IMR-90 (cell line): ENCODE data around the gene TMCC3. TPM values are rescaled to one million over a fixed set of nuclear protein-coding genes. Genes with fewer than 3 reads are reported as not detected.

Experiments used
- ATAC-seq: fragments of 200-7000 bp; cut with Tn5 transposase; 2 replicates; pipeline ENCODE4 v1.9.1; 2020; ENCODE audit warnings: low read depth, mild to moderate bottlenecking, moderate library complexity
- BruUV-seq: library from RNA; stranded (reverse); fragments of 400-500 nt; replicated peaks from 2 replicates; lab custom pipeline; 2021; lab: Mats Ljungman, UMichigan
- CTCF ChIA-PET: fragments of 300-600 bp; formaldehyde crosslinking; extraction: SDS; loops from one replicate; lab custom pipeline; 2021; ENCODE audit warnings: antibody characterized with exemption; lab: Yijun Ruan, JAX
- POLR2A ChIA-PET: fragments of 300-600 bp; sonication (Branson Sonifier 250); formaldehyde crosslinking; loops from one replicate; lab custom pipeline; 2022; ENCODE audit warnings: antibody characterized with exemption; ENCODE audit not compliant: unreplicated experiment; lab: Charles Lee
- DNase-seq: peaks from one replicate; pipeline ENCODE4 v3.0.0; 2013
- H2AFZ ChIP-seq: replicated peaks from 2 replicates; pipeline ENCODE3; 2013; ENCODE audit warnings: low read length, mild to moderate bottlenecking; ENCODE audit not compliant: poor library complexity
- H2AK5ac ChIP-seq: 2 replicates; pipeline ENCODE4 v1.6.1; 2013; ENCODE audit warnings: low read depth, low read length, inconsistent platforms
- H2AK9ac ChIP-seq: replicated peaks from 2 replicates; pipeline ENCODE3; 2013; ENCODE audit warnings: mild to moderate bottlenecking, low read depth, low read length, moderate library complexity; ENCODE audit not compliant: poor library complexity
- H2BK120ac ChIP-seq: 2 replicates; pipeline ENCODE4 v1.6.1; 2013; ENCODE audit warnings: low read depth, low read length, inconsistent platforms
- H2BK15ac ChIP-seq: 3 replicates; pipeline ENCODE4 v1.6.1; 2013; ENCODE audit warnings: low read depth, low read length, inconsistent platforms
- H2BK20ac ChIP-seq: 2 replicates; pipeline ENCODE4 v1.6.1; 2013; ENCODE audit warnings: low read depth, mild to moderate bottlenecking, inconsistent platforms, low read length, moderate library complexity
- H2BK5ac ChIP-seq: 2 replicates; pipeline ENCODE4 v1.6.1; 2013; ENCODE audit warnings: mild to moderate bottlenecking, low read depth, low read length, inconsistent platforms; ENCODE audit not compliant: poor library complexity, severe bottlenecking
- H3K14ac ChIP-seq: replicated peaks from 2 replicates; pipeline ENCODE4 v1.6.1; 2013; ENCODE audit warnings: low read depth, low read length, inconsistent platforms
- H3K18ac ChIP-seq: 2 replicates; pipeline ENCODE4 v1.6.1; 2013; ENCODE audit warnings: low read depth, low read length, control low read depth
- H3K23ac ChIP-seq: 2 replicates; pipeline ENCODE4 v1.6.1; 2013; ENCODE audit warnings: low read depth, low read length, inconsistent platforms
- H3K27ac ChIP-seq: 2 replicates; pipeline ENCODE4 v1.5.1; 2013; ENCODE audit warnings: mild to moderate bottlenecking, control low read depth, low read length; ENCODE audit not compliant: insufficient read depth
- H3K27me3 ChIP-seq: 2 replicates; pipeline ENCODE4 v1.6.1; 2013; ENCODE audit warnings: low read length; ENCODE audit not compliant: control insufficient read depth, insufficient read depth
- H3K36me3 ChIP-seq: 2 replicates; pipeline ENCODE4 v1.6.1; 2013; ENCODE audit warnings: low read length, mixed read lengths; ENCODE audit not compliant: control insufficient read depth, insufficient read depth
- H3K4ac ChIP-seq: 2 replicates; pipeline ENCODE4 v1.6.1; 2013; ENCODE audit warnings: low read depth, low read length, inconsistent platforms
- H3K4me1 ChIP-seq: 2 replicates; pipeline ENCODE4 v1.6.1; 2013; ENCODE audit warnings: low read length, mixed read lengths; ENCODE audit not compliant: control insufficient read depth, insufficient read depth
- H3K4me2 ChIP-seq: 2 replicates; pipeline ENCODE4 v1.6.1; 2013; ENCODE audit warnings: low read depth, mild to moderate bottlenecking, control low read depth, low read length, moderate library complexity
- H3K4me3 ChIP-seq: 2 replicates; pipeline ENCODE4 v1.5.1; 2013; ENCODE audit warnings: low read depth, mild to moderate bottlenecking, control low read depth, low read length, moderate library complexity; ENCODE audit not compliant: insufficient read depth
- H3K56ac ChIP-seq: 2 replicates; pipeline ENCODE4 v1.6.1; 2013; ENCODE audit warnings: low read length, inconsistent platforms; ENCODE audit not compliant: insufficient read depth; ENCODE audit errors: extremely low read depth
- H3K79me1 ChIP-seq, 2 experiments: 2 replicates each; pipeline ENCODE4 v1.6.1; 2013; ENCODE audit warnings: low read length in 2 of 2, inconsistent platforms in 1 of 2, low read depth in 1 of 2
- H3K9ac ChIP-seq: 2 replicates; pipeline ENCODE4 v1.6.1; 2013; ENCODE audit warnings: low read depth, low read length, control low read depth
- H3K9me1 ChIP-seq: 2 replicates; pipeline ENCODE4 v1.6.1; 2013; ENCODE audit warnings: low read length, inconsistent platforms; ENCODE audit not compliant: insufficient read depth
- H3K9me3 ChIP-seq: 2 replicates; pipeline ENCODE4 v1.6.1; 2013; ENCODE audit warnings: low read length; ENCODE audit not compliant: control insufficient read depth, insufficient read depth
- H4K20me1 ChIP-seq: 2 replicates; pipeline ENCODE4 v1.6.1; 2013; ENCODE audit warnings: low read length, inconsistent platforms; ENCODE audit not compliant: insufficient read depth
- H4K5ac ChIP-seq: 2 replicates; pipeline ENCODE4 v1.6.1; 2013; ENCODE audit warnings: mild to moderate bottlenecking, low read depth, low read length, control low read depth
- H4K8ac ChIP-seq, 2 experiments: 2 replicates each; pipeline ENCODE4 v1.6.1; 2013; ENCODE audit warnings: low read depth in 2 of 2, low read length in 2 of 2, control low read depth in 1 of 2, inconsistent platforms in 1 of 2
- H4K91ac ChIP-seq: 2 replicates; pipeline ENCODE4 v1.6.1; 2013; ENCODE audit warnings: low read depth, low read length, inconsistent platforms; ENCODE audit not compliant: insufficient read depth
- BHLHE40 ChIP-seq: fragments of 150-350 bp; IDR thresholded peaks from 2 replicates; pipeline ENCODE4 v1.6.1; 2016; ENCODE audit warnings: mild to moderate bottlenecking, low read depth, low read length
- CEBPB ChIP-seq: IDR thresholded peaks from 2 replicates; pipeline ENCODE4 v1.6.1; 2012; ENCODE audit warnings: low read depth, low read length, improper control_type of control experiment
- FOS ChIP-seq: fragments of 150-350 bp; IDR thresholded peaks from 2 replicates; pipeline ENCODE4 v1.6.1; 2016; ENCODE audit warnings: low read depth, low read length
- MAZ ChIP-seq: IDR thresholded peaks from 2 replicates; pipeline ENCODE4 v1.6.1; 2012; ENCODE audit warnings: low read depth, mild to moderate bottlenecking, low read length, improper control_type of control experiment, moderate library complexity, borderline replicate concordance
- MXI1 ChIP-seq: IDR thresholded peaks from 2 replicates; pipeline ENCODE4 v1.6.1; 2012; ENCODE audit warnings: low read depth, mild to moderate bottlenecking, low read length, moderate library complexity, borderline replicate concordance
- NFE2L2 ChIP-seq: fragments of 150-350 bp; IDR thresholded peaks from 2 replicates; pipeline ENCODE4 v1.6.1; 2016; ENCODE audit warnings: low read depth, mild to moderate bottlenecking, low read length
- POLR2A ChIP-seq: IDR thresholded peaks from 2 replicates; pipeline ENCODE4 v1.6.1; 2012; ENCODE audit warnings: mild to moderate bottlenecking, low read depth, low read length
- RAD21 ChIP-seq: IDR thresholded peaks from 2 replicates; pipeline ENCODE4 v1.6.1; 2012; ENCODE audit warnings: low read length, improper control_type of control experiment
- WGBS, 2 experiments: methylation state at CpG; one replicate each; pipeline versions ENCODE4 v1.1.5 to v1.1.7; 2013; ENCODE audit warnings: missing lambda C conversion rate in 2 of 2; ENCODE audit not compliant: insufficient read length in 1 of 2; ENCODE audit errors: extremely low coverage in 2 of 2; 5-methylcytosine and 5-hydroxymethylcytosine counted together
- dilution Hi-C: fragments of 300-500 bp; cut with HindIII; formaldehyde crosslinking; loops from one replicate; pipeline ENCODE4 v1.14.3; 2018; ENCODE audit warnings: low sequenced_read_pairs; ENCODE audit not compliant: unreplicated experiment
- in situ Hi-C: fragments of 300-500 bp; cut with MboI; formaldehyde crosslinking; loops from 3 replicates; pipeline ENCODE4 v1.14.3; 2019; ENCODE audit warnings: low sequenced_read_pairs, inconsistent platforms, mixed read lengths
- intact Hi-C: fragments of 100-400 bp; cut with micrococcal nuclease; formaldehyde crosslinking; loops from 2 replicates; pipeline ENCODE4 v1.10.0; 2022
- polyA plus RNA-seq, 3 experiments: library from polyadenylated mRNA; depleted of rRNA; stranded (reverse); fragments of >200 nt; gene quantifications; 2 replicates each; pipeline ENCODE4 v1.2.3, GENCODE V29; 2012; ENCODE audit warnings: low replicate concordance in 1 of 3
- total RNA-seq: library from RNA; depleted of rRNA; stranded (reverse); fragments of >200 nt; gene quantifications from 2 replicates; pipeline ENCODE4 v1.2.3, GENCODE V29; 2012
- TF ChIP-seq, protein P1 (sequence below): conservative IDR thresholded peaks from 2 replicates; pipeline ENCODE4 v1.5.1; 2012; ENCODE audit warnings: mild to moderate bottlenecking, low read depth, low read length, improper control_type of control experiment
- TF ChIP-seq, protein P2 (sequence below): fragments of 150-350 bp; IDR thresholded peaks from 2 replicates; pipeline ENCODE4 v1.6.1; 2017; ENCODE audit warnings: mild to moderate bottlenecking, antibody characterized with exemption, low read length, low read depth
- TF ChIP-seq, protein P3 (sequence below): fragments of 150-350 bp; IDR thresholded peaks from 2 replicates; pipeline ENCODE4 v1.6.1; 2016; ENCODE audit warnings: low read depth, mild to moderate bottlenecking, low read length, moderate library complexity, borderline replicate concordance

The TMCC3 gene
- total and polyA plus RNA-seq, 2 of the 4 experiments (the other 2 are of a cell fraction) = 0.14 to 0.36 TPM

GRCh38 chr12:94618995-94619695 lies 31.2 kb downstream of the TMCC3 start:
- Histone ChIP-seq H3K27me3 (0 out of 2 replicates have a peak, but pooled peaks cover 2% of the 10 kb centered on the region), H4K20me1 (no peaks in the 10 kb centered on the region), H3K27ac (no peak overlapping the region), H3K9me1 (no peaks in the 10 kb centered on the region), H4K8ac (peak overlapping the region in 1 of 2 experiments; percentile 10; a peak in 2 of 4 replicates), H3K18ac (no peak overlapping the region; the same call in 1 of the 2 replicates), H3K23ac (no peak overlapping the region), H3K9me3 (no peaks in the 10 kb centered on the region), H2AK5ac (no peak overlapping the region), H2BK120ac (no peak overlapping the region), H3K4me2 (peak overlapping the region; percentile 70; the same call in 1 of the 2 replicates), H3K79me1 (no peaks in the 10 kb centered on the region), H3K14ac (no peak overlapping the region), H3K4me1 (no peaks in the 10 kb centered on the region; the same call in 1 of the 2 replicates), H4K91ac (no peak overlapping the region), H2BK5ac (peak overlapping the region; percentile 40), H2BK15ac (no peak overlapping the region), H2BK20ac (0 out of 2 replicates have a peak overlapping the region, but pooled peaks have one; percentile 7), H3K9ac (no peak overlapping the region; the same call in 1 of the 2 replicates), H2AFZ (peak overlapping the region; percentile 2), H3K36me3 (no peaks in the 10 kb centered on the region), H2AK9ac (no peak overlapping the region), H4K5ac (no peak overlapping the region; the same call in 1 of the 2 replicates), H3K56ac (no peak overlapping the region), H3K4me3 (no peak overlapping the region), H3K4ac (no peak overlapping the region)
- WGBS, 2 experiments = no CpG with 5 or more reads among the region's 6 CpGs
- intact Hi-C loops (no loop called here), dilution Hi-C loops (no loop called here), in situ Hi-C loops (no loop called here)
- peak; percentile 37; the same call in 1 of the 2 replicates for TF ChIP-seq CEBPB
- TF ChIP-seq, protein P1, sequence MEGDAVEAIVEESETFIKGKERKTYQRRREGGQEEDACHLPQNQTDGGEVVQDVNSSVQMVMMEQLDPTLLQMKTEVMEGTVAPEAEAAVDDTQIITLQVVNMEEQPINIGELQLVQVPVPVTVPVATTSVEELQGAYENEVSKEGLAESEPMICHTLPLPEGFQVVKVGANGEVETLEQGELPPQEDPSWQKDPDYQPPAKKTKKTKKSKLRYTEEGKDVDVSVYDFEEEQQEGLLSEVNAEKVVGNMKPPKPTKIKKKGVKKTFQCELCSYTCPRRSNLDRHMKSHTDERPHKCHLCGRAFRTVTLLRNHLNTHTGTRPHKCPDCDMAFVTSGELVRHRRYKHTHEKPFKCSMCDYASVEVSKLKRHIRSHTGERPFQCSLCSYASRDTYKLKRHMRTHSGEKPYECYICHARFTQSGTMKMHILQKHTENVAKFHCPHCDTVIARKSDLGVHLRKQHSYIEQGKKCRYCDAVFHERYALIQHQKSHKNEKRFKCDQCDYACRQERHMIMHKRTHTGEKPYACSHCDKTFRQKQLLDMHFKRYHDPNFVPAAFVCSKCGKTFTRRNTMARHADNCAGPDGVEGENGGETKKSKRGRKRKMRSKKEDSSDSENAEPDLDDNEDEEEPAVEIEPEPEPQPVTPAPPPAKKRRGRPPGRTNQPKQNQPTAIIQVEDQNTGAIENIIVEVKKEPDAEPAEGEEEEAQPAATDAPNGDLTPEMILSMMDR = no peak
- TF ChIP-seq MXI1 = no peak
- 0 out of 2 replicates have a peak, but pooled peaks have one; percentile 19 for TF ChIP-seq BHLHE40
- TF ChIP-seq MAZ = no peak
- TF ChIP-seq FOS = peak; percentile 58
- no peak for TF ChIP-seq RAD21
- no peak for TF ChIP-seq POLR2A
- TF ChIP-seq, protein P2, sequence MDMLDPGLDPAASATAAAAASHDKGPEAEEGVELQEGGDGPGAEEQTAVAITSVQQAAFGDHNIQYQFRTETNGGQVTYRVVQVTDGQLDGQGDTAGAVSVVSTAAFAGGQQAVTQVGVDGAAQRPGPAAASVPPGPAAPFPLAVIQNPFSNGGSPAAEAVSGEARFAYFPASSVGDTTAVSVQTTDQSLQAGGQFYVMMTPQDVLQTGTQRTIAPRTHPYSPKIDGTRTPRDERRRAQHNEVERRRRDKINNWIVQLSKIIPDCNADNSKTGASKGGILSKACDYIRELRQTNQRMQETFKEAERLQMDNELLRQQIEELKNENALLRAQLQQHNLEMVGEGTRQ = no peak
- TF ChIP-seq NFE2L2 = no peak
- TF ChIP-seq, protein P3, sequence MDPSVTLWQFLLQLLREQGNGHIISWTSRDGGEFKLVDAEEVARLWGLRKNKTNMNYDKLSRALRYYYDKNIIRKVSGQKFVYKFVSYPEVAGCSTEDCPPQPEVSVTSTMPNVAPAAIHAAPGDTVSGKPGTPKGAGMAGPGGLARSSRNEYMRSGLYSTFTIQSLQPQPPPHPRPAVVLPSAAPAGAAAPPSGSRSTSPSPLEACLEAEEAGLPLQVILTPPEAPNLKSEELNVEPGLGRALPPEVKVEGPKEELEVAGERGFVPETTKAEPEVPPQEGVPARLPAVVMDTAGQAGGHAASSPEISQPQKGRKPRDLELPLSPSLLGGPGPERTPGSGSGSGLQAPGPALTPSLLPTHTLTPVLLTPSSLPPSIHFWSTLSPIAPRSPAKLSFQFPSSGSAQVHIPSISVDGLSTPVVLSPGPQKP = no peak
- ATAC-seq = peak; percentile 72
- no TSS peak for BruUV-seq
- ChIA-PET CTCF (interaction anchor here (1.1 kb wide), 1 partner anchor 15 kb away, joined by 3 read pairs; no protein-coding TSS in a partner anchor), POLR2A (no interaction called here)
- peak; percentile 93 for DNase-seq
